DND-41 (cell line): ENCODE data around the gene EPC2.
"Not testable (repeated sequence)": the region's sequence is repeated elsewhere in the genome, so short reads cannot be mapped to it uniquely, and the experiment has no call there.

Experiments
- ATAC-seq: fragments of 200-7000 bp; cut with Tn5 transposase; 3 replicates; pipeline ENCODE4 v1.9.1; 2021; ENCODE audit warnings: low read depth; ENCODE audit not compliant: insufficient read depth
- DNase-seq: peaks from one replicate; pipeline ENCODE4 v3.0.0-alpha.2; 2020
- H2AFZ ChIP-seq: 2 replicates; pipeline ENCODE4 v1.6.0; 2012; ENCODE audit warnings: low read depth, low read length
- H3K27ac ChIP-seq: 2 replicates; pipeline ENCODE4 v1.5.1; 2012; ENCODE audit warnings: low read length, inconsistent platforms
- H3K27me3 ChIP-seq: fragments of 200-600 bp; sonication (generic); 2 replicates; pipeline ENCODE4 v1.6.0; 2012; ENCODE audit warnings: low read length, mild to moderate bottlenecking, inconsistent platforms; ENCODE audit not compliant: insufficient read depth, poor library complexity
- H3K36me3 ChIP-seq: 2 replicates; pipeline ENCODE4 v1.5.1; 2012; ENCODE audit warnings: low read length, inconsistent platforms; ENCODE audit not compliant: insufficient read depth
- H3K4me1 ChIP-seq: 2 replicates; pipeline ENCODE4 v1.5.1; 2012; ENCODE audit warnings: mild to moderate bottlenecking, low read length; ENCODE audit not compliant: insufficient read depth
- H3K4me2 ChIP-seq: 2 replicates; pipeline ENCODE4 v1.6.0; 2012; ENCODE audit warnings: mild to moderate bottlenecking, moderate library complexity, low read length, inconsistent platforms; ENCODE audit not compliant: insufficient read depth
- H3K4me3 ChIP-seq, 2 experiments: fragments of 200-600 bp in 1 of 2; shearing (Covaris generic) in 1 of 2; 2 replicates each; pipeline ENCODE4 v1.5.1; 2012 to 2016; ENCODE audit warnings: inconsistent platforms in 2 of 2, low read length in 2 of 2, mild to moderate bottlenecking in 2 of 2, low read depth in 1 of 2, moderate library complexity in 1 of 2
- H3K79me2 ChIP-seq: 2 replicates; pipeline ENCODE4 v1.6.0; 2012; ENCODE audit warnings: low read length, inconsistent platforms; ENCODE audit not compliant: insufficient read depth
- H3K9ac ChIP-seq: 2 replicates; pipeline ENCODE4 v1.6.0; 2012; ENCODE audit warnings: low read depth, mild to moderate bottlenecking, inconsistent platforms, low read length, moderate library complexity
- H3K9me3 ChIP-seq: 2 replicates; pipeline ENCODE4 v1.5.1; 2012; ENCODE audit warnings: low read length, moderate library complexity, mild to moderate bottlenecking, inconsistent platforms; ENCODE audit not compliant: insufficient read depth, severe bottlenecking
- H4K20me1 ChIP-seq: 2 replicates; pipeline ENCODE4 v1.6.0; 2012; ENCODE audit warnings: low read length; ENCODE audit not compliant: insufficient read depth
- EZH2 ChIP-seq: IDR thresholded peaks from 3 replicates; pipeline ENCODE4 v1.6.1; 2012; ENCODE audit warnings: borderline replicate concordance, low read depth, mild to moderate bottlenecking, moderate library complexity, low read length, inconsistent platforms; ENCODE audit not compliant: severe bottlenecking
- TF ChIP-seq, protein P1 (sequence below): IDR thresholded peaks from 2 replicates; pipeline ENCODE4 v1.5.1; 2012; ENCODE audit warnings: borderline replicate concordance, low read length, moderate library complexity, mild to moderate bottlenecking; ENCODE audit not compliant: poor library complexity, severe bottlenecking; ENCODE audit errors: extremely low read depth

The EPC2 gene

DNA sequence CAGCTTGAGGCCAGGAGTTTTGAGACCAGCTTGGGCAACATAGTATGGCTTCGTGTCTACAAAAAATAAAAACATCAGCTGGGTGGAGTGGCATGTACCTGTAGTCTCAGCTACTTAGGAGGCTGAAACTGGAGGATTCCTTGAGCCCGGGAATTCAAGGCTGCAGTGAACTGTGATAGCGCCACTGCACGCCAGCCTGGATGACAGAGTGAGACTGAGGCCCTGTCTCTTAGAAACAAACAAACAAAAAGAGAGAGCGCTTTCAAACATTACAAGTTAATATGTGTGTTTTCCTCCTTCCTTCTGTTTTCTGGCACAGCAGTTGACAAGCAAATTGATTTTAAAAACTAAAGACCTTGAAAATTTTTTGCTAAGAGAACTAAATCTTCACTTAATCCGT lies 9.9 kb downstream of the EPC2 start:
- H3K4me1 ChIP-seq: peaks cover 28% of the 10 kb centered on the region
- no peak for DNase-seq
- no peak overlapping the region for H3K9ac ChIP-seq
- no peaks in the 10 kb centered on the region for H3K36me3 ChIP-seq
- H3K9me3 ChIP-seq: no peaks in the 10 kb centered on the region
- H4K20me1 ChIP-seq: peaks cover 88% of the 10 kb centered on the region
- H3K4me3 ChIP-seq: no peak overlapping the region
- TF ChIP-seq, protein P1, sequence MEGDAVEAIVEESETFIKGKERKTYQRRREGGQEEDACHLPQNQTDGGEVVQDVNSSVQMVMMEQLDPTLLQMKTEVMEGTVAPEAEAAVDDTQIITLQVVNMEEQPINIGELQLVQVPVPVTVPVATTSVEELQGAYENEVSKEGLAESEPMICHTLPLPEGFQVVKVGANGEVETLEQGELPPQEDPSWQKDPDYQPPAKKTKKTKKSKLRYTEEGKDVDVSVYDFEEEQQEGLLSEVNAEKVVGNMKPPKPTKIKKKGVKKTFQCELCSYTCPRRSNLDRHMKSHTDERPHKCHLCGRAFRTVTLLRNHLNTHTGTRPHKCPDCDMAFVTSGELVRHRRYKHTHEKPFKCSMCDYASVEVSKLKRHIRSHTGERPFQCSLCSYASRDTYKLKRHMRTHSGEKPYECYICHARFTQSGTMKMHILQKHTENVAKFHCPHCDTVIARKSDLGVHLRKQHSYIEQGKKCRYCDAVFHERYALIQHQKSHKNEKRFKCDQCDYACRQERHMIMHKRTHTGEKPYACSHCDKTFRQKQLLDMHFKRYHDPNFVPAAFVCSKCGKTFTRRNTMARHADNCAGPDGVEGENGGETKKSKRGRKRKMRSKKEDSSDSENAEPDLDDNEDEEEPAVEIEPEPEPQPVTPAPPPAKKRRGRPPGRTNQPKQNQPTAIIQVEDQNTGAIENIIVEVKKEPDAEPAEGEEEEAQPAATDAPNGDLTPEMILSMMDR: no peak
- no peak for TF ChIP-seq EZH2
- no peaks in the 10 kb centered on the region for H3K27me3 ChIP-seq
- no peak overlapping the region for H3K27ac ChIP-seq
- H2AFZ ChIP-seq: no peak overlapping the region
- no peak for ATAC-seq
- H3K4me2 ChIP-seq: no peak overlapping the region
- H3K79me2 ChIP-seq: peaks cover 100% of the 10 kb centered on the region

DNA sequence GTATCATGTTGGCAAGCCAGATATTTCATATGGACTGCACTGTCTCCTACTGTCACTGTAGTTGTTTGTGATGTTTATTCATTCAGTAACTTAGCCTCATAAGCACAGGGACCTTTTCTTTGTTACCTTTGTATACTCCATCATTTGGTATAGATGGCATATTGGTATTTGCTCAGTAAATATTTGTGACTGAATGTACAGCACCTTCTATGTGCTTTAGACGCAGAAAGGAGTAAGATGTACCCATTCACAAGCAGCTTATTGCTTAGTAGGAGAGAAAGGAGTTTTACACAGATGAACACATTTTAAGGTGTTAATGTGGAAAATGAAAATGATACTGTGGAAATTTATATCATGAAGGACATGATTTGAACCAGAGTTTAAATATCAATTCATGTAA lies 12.0 kb downstream of the EPC2 start:
- no peak for ATAC-seq
- H3K4me2 ChIP-seq: no peak overlapping the region

DNA sequence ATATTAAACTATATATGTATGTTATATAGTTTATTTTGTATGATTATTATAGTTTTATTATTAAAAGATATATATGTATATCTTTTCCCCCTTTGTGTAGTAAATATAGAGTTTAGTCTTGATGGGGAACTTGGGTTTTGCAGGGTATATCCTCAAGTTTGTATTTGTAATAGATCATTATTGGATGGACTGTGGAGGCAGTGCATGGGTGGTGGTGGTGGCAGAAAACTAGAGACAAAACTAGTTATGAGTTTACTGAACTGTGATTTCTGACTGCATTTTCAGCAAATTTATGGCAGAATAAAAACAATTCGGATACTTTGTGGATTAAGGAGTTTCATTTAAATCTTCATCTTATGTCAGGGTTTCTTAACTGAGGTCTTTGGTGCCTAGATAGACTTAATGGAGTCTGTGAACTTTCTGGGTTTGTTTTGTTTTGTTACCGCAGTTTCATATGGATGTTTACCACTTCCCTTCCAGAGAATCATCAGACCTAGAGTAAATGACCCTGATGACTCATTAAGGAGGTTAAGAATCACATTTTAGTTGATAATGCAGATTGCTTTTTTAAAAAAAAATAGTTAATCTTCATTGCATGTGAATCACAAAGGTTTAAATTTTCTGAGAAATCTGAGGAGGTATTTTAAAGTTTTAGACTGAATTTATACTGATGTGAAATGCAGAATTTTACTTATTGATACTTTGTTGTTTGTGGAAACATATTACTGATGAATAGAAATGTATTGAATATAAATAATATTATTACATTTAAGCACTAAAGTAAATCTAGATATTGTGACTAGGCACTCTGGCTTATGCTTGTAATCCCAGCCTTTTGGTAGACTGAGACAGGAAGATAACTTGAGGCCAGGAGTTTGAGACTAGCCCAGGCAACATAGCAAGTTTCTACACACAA lies 14.5 kb downstream of the EPC2 start:
- H3K4me2 ChIP-seq: no peak overlapping the region
- no peaks in the 10 kb centered on the region for H3K9me3 ChIP-seq
- no peaks in the 10 kb centered on the region for H3K36me3 ChIP-seq
- H2AFZ ChIP-seq: no peak overlapping the region
- no peak overlapping the region for H3K4me3 ChIP-seq
- no peaks in the 10 kb centered on the region for H3K27me3 ChIP-seq
- ATAC-seq: peak; percentile 85
- H3K4me1 ChIP-seq: peaks cover 43% of the 10 kb centered on the region
- TF ChIP-seq EZH2: no peak
- TF ChIP-seq, protein P1: no peak
- DNase-seq: no peak
- peaks cover 65% of the 10 kb centered on the region; the same call in 1 of the 2 replicates for H4K20me1 ChIP-seq
- peak overlapping the region; percentile 18; the same call in 1 of the 2 replicates for H3K27ac ChIP-seq
- peaks cover 97% of the 10 kb centered on the region for H3K79me2 ChIP-seq
- H3K9ac ChIP-seq: no peak overlapping the region

More for the DNA sequence above, 12.0 kb downstream of the EPC2 start:
- no peak for TF ChIP-seq EZH2
- no peak overlapping the region for H3K4me3 ChIP-seq
- no peak overlapping the region for H3K9ac ChIP-seq
- no peaks in the 10 kb centered on the region for H3K27me3 ChIP-seq
- no peaks in the 10 kb centered on the region for H3K9me3 ChIP-seq
- H4K20me1 ChIP-seq: peaks cover 76% of the 10 kb centered on the region
- H3K36me3 ChIP-seq: no peaks in the 10 kb centered on the region
- H3K79me2 ChIP-seq: peaks cover 100% of the 10 kb centered on the region
- peaks cover 43% of the 10 kb centered on the region for H3K4me1 ChIP-seq
- H2AFZ ChIP-seq: no peak overlapping the region
- DNase-seq: no peak
- H3K27ac ChIP-seq: no peak overlapping the region

DNA sequence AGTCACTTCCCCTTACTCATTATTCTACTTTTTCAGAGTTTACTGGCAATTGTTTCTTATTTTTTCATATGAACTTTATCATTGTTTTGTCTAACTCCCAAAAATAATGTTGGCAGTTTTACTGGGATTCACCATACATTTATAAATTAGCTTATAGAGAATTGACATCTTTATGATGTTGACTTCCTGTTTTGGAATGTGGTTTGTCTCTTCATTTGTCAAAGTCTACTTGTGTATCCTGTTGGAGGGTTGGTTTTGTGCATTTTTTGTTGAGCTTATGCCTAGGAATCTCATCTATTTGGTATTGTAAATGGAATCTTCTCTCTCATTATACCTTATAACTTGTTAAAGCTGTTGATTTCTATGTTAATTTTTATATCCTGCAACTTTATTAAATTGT lies 16.4 kb downstream of the EPC2 start:
- Histone ChIP-seq H3K4me3 (no peak overlapping the region), H3K79me2 (peaks cover 97% of the 10 kb centered on the region)
- no peak for DNase-seq

DNA sequence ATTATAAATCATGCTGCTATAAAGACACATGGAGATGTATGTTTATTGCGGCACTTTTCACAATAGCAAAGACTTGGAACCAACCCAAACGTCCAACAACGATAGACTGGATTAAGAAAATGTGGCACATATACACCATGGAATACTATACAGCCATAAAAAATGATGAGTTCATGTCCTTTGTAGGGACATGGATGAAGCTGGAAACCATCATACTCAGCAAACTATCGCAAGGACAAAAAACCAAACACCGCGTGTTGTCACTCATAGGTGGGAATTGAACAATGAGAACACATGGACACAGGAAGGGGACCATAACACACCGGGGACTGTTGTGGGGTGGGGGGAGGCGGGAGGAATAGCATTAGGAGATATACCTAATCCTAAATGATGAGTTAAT lies 17.8 kb downstream of the EPC2 start:
- Histone ChIP-seq H4K20me1 (peaks cover 65% of the 10 kb centered on the region; the same call in 1 of the 2 replicates), H3K79me2 (peaks cover 97% of the 10 kb centered on the region), H3K4me1 (peaks cover 38% of the 10 kb centered on the region)
- H3K4me3 ChIP-seq, H3K27me3 ChIP-seq, DNase-seq, H3K4me2 ChIP-seq, H2AFZ ChIP-seq, H3K27ac ChIP-seq, H3K9ac ChIP-seq, ATAC-seq, H3K9me3 ChIP-seq, H3K36me3 ChIP-seq: not testable (repeated sequence)

More for the DNA sequence above, 16.4 kb downstream of the EPC2 start:
- TF ChIP-seq, protein P1: no peak
- TF ChIP-seq EZH2: no peak
- Histone ChIP-seq H3K4me2 (no peak overlapping the region), H3K27me3 (no peaks in the 10 kb centered on the region), H4K20me1 (peaks cover 66% of the 10 kb centered on the region; the same call in 1 of the 2 replicates), H2AFZ (no peak overlapping the region), H3K36me3 (no peaks in the 10 kb centered on the region), H3K9ac (no peak overlapping the region), H3K4me1 (peaks cover 43% of the 10 kb centered on the region), H3K27ac (no peak overlapping the region), H3K9me3 (no peaks in the 10 kb centered on the region)
- ATAC-seq: peak; percentile 30; the same call in 1 of the 3 replicates
